GM12892 (cell line): ENCODE data around the gene NBEA.

ENCODE experiments used
- POLR2A ChIP-seq: IDR thresholded peaks from 2 replicates; pipeline ENCODE4 v1.6.1; 2011; ENCODE audit warnings: low read depth, low read length, control low read depth
- POLR2AphosphoS5 ChIP-seq: IDR thresholded peaks from 2 replicates; pipeline ENCODE4 v1.6.1; 2011; ENCODE audit warnings: low read depth, low read length, control low read depth
- TAF1 ChIP-seq: IDR thresholded peaks from 2 replicates; pipeline ENCODE4 v1.6.1; 2011; ENCODE audit warnings: low read depth, mild to moderate bottlenecking, control low read depth, low read length, borderline replicate concordance

- TF ChIP-seq POLR2AphosphoS5 (no peak), POLR2A (no peak), TAF1 (no peak)
These were observed 752.0 kb downstream of the NBEA start for GRCh38 chr13:35694031-35694430.
